Peyer's patch (tissue), 4 donors: Measurements from ENCODE around the gene MEIS1.

Experiments
- CTCF ChIP-seq, 6 experiments: fragments of 450-650 bp in 4 of 6; fragments of 200-600 bp in 2 of 6; sonication (generic) in 1 of 6; IDR thresholded peaks; one replicate each; pipeline ENCODE4 v1.5.1; 2017 to 2019; ENCODE audit warnings: antibody characterized with exemption in 6 of 6, mild to moderate bottlenecking in 3 of 6, moderate library complexity in 1 of 6
- POLR2A ChIP-seq, 2 donors: fragments of 450-650 bp; IDR thresholded peaks; one replicate each; pipeline ENCODE4 v1.5.1; 2017; ENCODE audit warnings: antibody characterized with exemption in 2 of 2, mild to moderate bottlenecking in 2 of 2, moderate library complexity in 2 of 2

- TF ChIP-seq CTCF (IDR thresholded peaks at IDR 0.05) (no peak), POLR2A (IDR thresholded peaks at IDR 0.05) (no peak)
Observed at GRCh38 chr2:66509326-66509811, 74.4 kb downstream of the MEIS1 start.
